Prostate gland (tissue), 2 donors: Measurements from ENCODE around the gene CCR7.

Experiments
- POLR2A ChIP-seq: fragments of 450-650 bp; IDR thresholded peaks from one replicate; pipeline ENCODE4 v1.6.1; 2016; ENCODE audit warnings: antibody characterized with exemption, mild to moderate bottlenecking
- POLR2AphosphoS5 ChIP-seq: sonication (generic); formaldehyde crosslinking; IDR thresholded peaks from one replicate; pipeline ENCODE4 v1.6.1; 2017; ENCODE audit warnings: antibody characterized with exemption
- TF ChIP-seq, protein P1 (sequence below), 4 experiments: fragments of 200-600 bp in 2 of 4; fragments of 450-650 bp in 2 of 4; sonication (generic) in 2 of 4; IDR thresholded peaks; 1 replicate in 3 of 4; 2 replicates in 1 of 4; pipeline ENCODE4 v1.5.1; 2016 to 2019; ENCODE audit warnings: antibody characterized with exemption in 4 of 4, mild to moderate bottlenecking in 2 of 4, moderate library complexity in 2 of 4

DNA sequence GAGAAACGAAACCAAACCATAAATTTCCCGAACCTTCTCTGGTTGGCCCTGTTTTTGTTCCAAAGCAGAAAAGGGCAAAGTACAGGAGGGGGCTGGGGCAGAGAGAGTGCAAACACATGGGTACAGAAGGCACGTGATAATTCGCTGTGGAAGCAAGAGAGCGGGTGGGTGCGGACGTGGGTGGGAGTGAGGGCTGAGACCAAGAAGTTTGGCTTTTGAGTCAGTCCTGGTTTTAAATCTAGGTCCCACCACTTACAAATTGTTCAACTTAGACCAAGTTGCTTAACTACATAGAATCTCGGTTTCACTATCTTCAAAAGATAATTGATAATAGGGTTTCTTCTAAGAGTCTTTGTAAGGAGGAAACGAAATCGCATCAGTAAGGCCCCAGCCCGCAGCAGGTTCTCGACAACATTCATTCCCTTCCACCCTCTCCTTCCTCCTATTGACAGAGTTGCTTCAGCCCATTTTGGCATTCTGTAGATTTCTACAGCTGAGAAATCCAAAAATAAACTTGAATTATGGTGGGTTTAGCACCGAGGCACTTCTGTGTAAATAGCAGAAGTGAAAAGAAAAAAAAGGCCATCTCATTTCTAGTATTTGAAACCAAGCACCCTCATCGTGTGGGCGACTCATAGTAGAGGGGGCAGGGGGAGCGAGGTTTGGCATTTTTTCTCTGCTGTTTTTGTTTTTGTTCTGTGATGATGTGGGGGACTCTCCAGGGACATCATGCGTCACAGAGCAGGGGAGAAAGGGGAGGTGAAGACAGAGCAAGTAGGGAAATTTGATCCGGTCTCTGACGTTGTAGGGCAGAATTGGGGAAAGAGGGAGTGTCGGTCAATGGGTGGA is 33.6 kb upstream of the CCR7 start:
- TF ChIP-seq POLR2A (no peak), POLR2AphosphoS5 (no peak)
- TF ChIP-seq, protein P1, sequence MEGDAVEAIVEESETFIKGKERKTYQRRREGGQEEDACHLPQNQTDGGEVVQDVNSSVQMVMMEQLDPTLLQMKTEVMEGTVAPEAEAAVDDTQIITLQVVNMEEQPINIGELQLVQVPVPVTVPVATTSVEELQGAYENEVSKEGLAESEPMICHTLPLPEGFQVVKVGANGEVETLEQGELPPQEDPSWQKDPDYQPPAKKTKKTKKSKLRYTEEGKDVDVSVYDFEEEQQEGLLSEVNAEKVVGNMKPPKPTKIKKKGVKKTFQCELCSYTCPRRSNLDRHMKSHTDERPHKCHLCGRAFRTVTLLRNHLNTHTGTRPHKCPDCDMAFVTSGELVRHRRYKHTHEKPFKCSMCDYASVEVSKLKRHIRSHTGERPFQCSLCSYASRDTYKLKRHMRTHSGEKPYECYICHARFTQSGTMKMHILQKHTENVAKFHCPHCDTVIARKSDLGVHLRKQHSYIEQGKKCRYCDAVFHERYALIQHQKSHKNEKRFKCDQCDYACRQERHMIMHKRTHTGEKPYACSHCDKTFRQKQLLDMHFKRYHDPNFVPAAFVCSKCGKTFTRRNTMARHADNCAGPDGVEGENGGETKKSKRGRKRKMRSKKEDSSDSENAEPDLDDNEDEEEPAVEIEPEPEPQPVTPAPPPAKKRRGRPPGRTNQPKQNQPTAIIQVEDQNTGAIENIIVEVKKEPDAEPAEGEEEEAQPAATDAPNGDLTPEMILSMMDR (IDR thresholded peaks at IDR 0.05) = no peak
